Stimulated activated CD4-positive, alpha-beta T cell treated with anti-CD3 and anti-CD28 coated beads, Interleukin-12 subunit alpha, Interleukin-12 subunit beta, amount 100 ng/mL, for 48 hours (primary cell): ENCODE results near the gene PPIL6.
"Not testable (repeated sequence)": the region's sequence is repeated elsewhere in the genome, so short reads cannot be mapped to it uniquely, and the experiment has no call there.

Experiments used
- DNase-seq, 3 donors: peaks; one replicate each; pipeline ENCODE4 v3.0.0-alpha.2; 2020; ENCODE audit warnings: low read depth in 2 of 3, low spot score in 1 of 3

Gene PPIL6

GRCh38 chr6:109369728-109370127 is 70.7 kb downstream of the PPIL6 start:
- DNase-seq, result no peak

GRCh38 chr6:109364382-109365078 is 75.9 kb downstream of the PPIL6 start:
- DNase-seq, result not testable (repeated sequence)

GRCh38 chr6:109363753-109364152 is 76.7 kb downstream of the PPIL6 start:
- no peak for DNase-seq

GRCh38 chr6:109362102-109362884 is 78.1 kb downstream of the PPIL6 start:
- DNase-seq, result no peak

GRCh38 chr6:109360791-109361190 is 79.6 kb downstream of the PPIL6 start:
- DNase-seq, result no peak

- no peak for DNase-seq
These were observed 80.1 kb downstream of the PPIL6 start for GRCh38 chr6:109360281-109360680.

- no peak for DNase-seq
These were observed 81.2 kb downstream of the PPIL6 start for GRCh38 chr6:109359248-109359647.

GRCh38 chr6:109358204-109358603 is 82.2 kb downstream of the PPIL6 start:
- DNase-seq, result no peak

GRCh38 chr6:109356237-109356636 is 84.2 kb downstream of the PPIL6 start:
- no peak for DNase-seq

GRCh38 chr6:109351231-109352130 is 88.9 kb downstream of the PPIL6 start:
- no peak for DNase-seq

GRCh38 chr6:109349419-109349987 is 90.9 kb downstream of the PPIL6 start:
- DNase-seq, result no peak

GRCh38 chr6:109348226-109348625 is 92.2 kb downstream of the PPIL6 start:
- no peak for DNase-seq

- no peak for DNase-seq
These were observed 92.6 kb downstream of the PPIL6 start for GRCh38 chr6:109347779-109348178.

- DNase-seq, result no peak
These were observed 94.4 kb downstream of the PPIL6 start for GRCh38 chr6:109345986-109346385.

- DNase-seq, result no peak
These were observed 96.2 kb downstream of the PPIL6 start for GRCh38 chr6:109344226-109344625.

GRCh38 chr6:109343518-109343917 is 96.9 kb downstream of the PPIL6 start:
- no peak for DNase-seq

- no peak for DNase-seq
These were observed 97.5 kb downstream of the PPIL6 start for GRCh38 chr6:109342911-109343310.

- no peak for DNase-seq
These were observed 97.9 kb downstream of the PPIL6 start for GRCh38 chr6:109342506-109342905.

GRCh38 chr6:109340811-109341210 is 99.6 kb downstream of the PPIL6 start:
- DNase-seq, result no peak
